ENCODE measurements around the gene OR5A1.

- TF ChIP-seq CTCF (IDR thresholded peaks at IDR 0.05) = no peak
- no peak for TF ChIP-seq POLR2AphosphoS5 (IDR thresholded peaks at IDR 0.05)
- TF ChIP-seq POLR2A (IDR thresholded peaks at IDR 0.05) = no peak
Observed at GRCh38 chr11:59418156-59418555, 18.1 kb upstream of the OR5A1 start.

Data from gastroesophageal sphincter (tissue), 3 donors.